K562 (cell line): ENCODE results near the gene CHCHD1. TPM values are rescaled to one million over a fixed set of nuclear protein-coding genes. Genes with fewer than 3 reads are reported as not detected.
A peak's percentile ranks its signal among the peaks of the same experiment; 100 is the strongest.

Experiments
- ATAC-seq: fragments of 200-7000 bp; cut with Tn5 transposase; 3 replicates; pipeline ENCODE4 v1.9.1; 2020; ENCODE audit warnings: moderate library complexity
- BruUV-seq: library from RNA; stranded (reverse); fragments of 400-500 nt; replicated peaks from 2 replicates; lab custom pipeline; 2021; lab: Mats Ljungman, UMichigan
- CTCF ChIA-PET: fragments of 300-600 bp; formaldehyde crosslinking; extraction: SDS; loops from one replicate; lab custom pipeline; 2021; ENCODE audit warnings: low intra/inter-chr PET ratio; lab: Yijun Ruan, JAX
- POLR2A ChIA-PET: fragments of 300-600, 350-650 bp; sonication (Branson Sonifier 250); formaldehyde crosslinking; extraction: SDS; loops from one replicate; lab custom pipeline; 2021; ENCODE audit warnings: antibody characterized with exemption, inconsistent platforms; lab: Yijun Ruan, JAX
- DNase-seq, 4 experiments: peaks; one replicate each; pipeline versions ENCODE4 v3.0.0 to v3.0.0-alpha.2; 2011 to 2018; ENCODE audit warnings: low spot score in 3 of 4, mixed read lengths in 3 of 4; ENCODE audit errors: extremely low read depth in 1 of 4
- FAIRE-seq: peaks from 2 replicates; lab custom pipeline; 2011; peaks lifted over from hg19 to GRCh38; lab: Jason Lieb, UNC
- H2AFZ ChIP-seq: 2 replicates; pipeline ENCODE4 v1.6.0; 2011; ENCODE audit warnings: low read depth, low read length, control low read depth, inconsistent platforms
- H3K27ac ChIP-seq: fragments of 200-600 bp; 3 replicates; pipeline ENCODE4 v1.8.0; 2011; ENCODE audit warnings: low read depth, mild to moderate bottlenecking, control low read depth, inconsistent platforms, low read length, moderate library complexity, mixed read lengths; ENCODE audit errors: extremely low read depth
- H3K27me3 ChIP-seq, 2 experiments: fragments of 300-600 bp in 1 of 2; 2 replicates in 1 of 2; 3 replicates in 1 of 2; pipeline versions ENCODE4 v1.6.0 to v1.8.0; 2011; ENCODE audit warnings: inconsistent platforms in 2 of 2, low read length in 2 of 2, mild to moderate bottlenecking in 1 of 2, mixed read lengths in 1 of 2, moderate library complexity in 1 of 2; ENCODE audit not compliant: control insufficient read depth in 2 of 2, insufficient read depth in 2 of 2
- H3K36me3 ChIP-seq: fragments of 300-600 bp; 3 replicates; pipeline ENCODE4 v1.8.0; 2011; ENCODE audit warnings: mild to moderate bottlenecking, low read length, inconsistent platforms; ENCODE audit not compliant: control insufficient read depth, insufficient read depth
- H3K4me1 ChIP-seq, 2 experiments: fragments of 200-600 bp in 1 of 2; replicated peaks in 1 of 2; 2 replicates in 1 of 2; 3 replicates in 1 of 2; pipeline versions ENCODE4 v1.5.1 to v1.8.0; 2011; ENCODE audit warnings: inconsistent platforms in 2 of 2, low read length in 2 of 2, mild to moderate bottlenecking in 1 of 2, mixed read lengths in 1 of 2, moderate library complexity in 1 of 2; ENCODE audit not compliant: control insufficient read depth in 2 of 2, insufficient read depth in 2 of 2
- H3K4me2 ChIP-seq: 2 replicates; pipeline ENCODE4 v1.6.1; 2011; ENCODE audit warnings: low read length, control low read depth, inconsistent platforms, mixed read lengths; ENCODE audit not compliant: insufficient read depth
- H3K4me3 ChIP-seq: fragments of 200-600 bp; sonication (generic), shearing (Covaris generic); 2 replicates; pipeline ENCODE4 v1.5.1; 2016; ENCODE audit warnings: control low read depth, inconsistent platforms
- H3K79me2 ChIP-seq: fragments of 200-600 bp; 3 replicates; pipeline ENCODE4 v1.8.0; 2011; ENCODE audit warnings: low read length, inconsistent platforms; ENCODE audit not compliant: control insufficient read depth, insufficient read depth
- H3K9ac ChIP-seq, 2 experiments: 2 replicates each; pipeline versions ENCODE4 v1.6.0 to v1.6.1; 2011; ENCODE audit warnings: low read depth in 2 of 2, low read length in 2 of 2, control low read depth in 1 of 2, inconsistent platforms in 1 of 2, mild to moderate bottlenecking in 1 of 2, mixed read lengths in 1 of 2; ENCODE audit not compliant: insufficient read depth in 1 of 2
- H3K9me1 ChIP-seq: one replicate; pipeline ENCODE4 v1.6.0; 2011; ENCODE audit warnings: inconsistent platforms, mild to moderate bottlenecking, low read length, moderate library complexity; ENCODE audit not compliant: control insufficient read depth, insufficient read depth
- H3K9me3 ChIP-seq: replicated peaks from 2 replicates; pipeline ENCODE4 v1.5.1; 2011; ENCODE audit warnings: low read depth, low read length, inconsistent platforms; ENCODE audit not compliant: control insufficient read depth, insufficient read depth
- H4K20me1 ChIP-seq: replicated peaks from 2 replicates; pipeline ENCODE4 v1.6.1; 2011; ENCODE audit warnings: low read length, inconsistent platforms, mixed read lengths; ENCODE audit not compliant: control insufficient read depth, insufficient read depth
- POLR2G ChIP-seq: fragments of 200-400 bp; formaldehyde crosslinking; IDR thresholded peaks from 2 replicates; pipeline ENCODE4 v1.6.1; 2017; ENCODE audit warnings: low read depth, mild to moderate bottlenecking, antibody characterized with exemption, low read length, moderate library complexity
- RBFOX2 ChIP-seq: fragments of 200-400 bp; formaldehyde crosslinking; IDR thresholded peaks from 2 replicates; pipeline ENCODE4 v1.6.1; 2017; ENCODE audit warnings: low read depth, mild to moderate bottlenecking, low read length, moderate library complexity
- SREBF2 ChIP-seq: sonication (generic); formaldehyde crosslinking; IDR thresholded peaks from 2 replicates; pipeline ENCODE4 v1.4.0; 2020; ENCODE audit warnings: mild to moderate bottlenecking, missing genetic modification reagents
- WGBS: fragments of 100-300 bp; shearing (Covaris generic); methylation state at CpG from one replicate; pipeline ENCODE4 v1.1.6; 2016; ENCODE audit warnings: low coverage, mixed read lengths; ENCODE audit not compliant: insufficient coverage; ENCODE audit errors: missing lambda C conversion rate; 5-methylcytosine and 5-hydroxymethylcytosine counted together
- in situ Hi-C: fragments of 300-500 bp; cut with MboI; formaldehyde crosslinking; loops from 4 replicates; pipeline ENCODE4 v1.15.0; 2018; ENCODE audit warnings: inconsistent platforms, mixed read lengths
- intact Hi-C: fragments of 100-400 bp; cut with micrococcal nuclease; formaldehyde crosslinking; loops from 2 replicates; pipeline ENCODE4 v1.14.2; 2022
- polyA plus RNA-seq, 8 experiments: library from polyadenylated mRNA; depleted of rRNA in 4 of 8; stranded (reverse) in 5 of 8; unstranded in 3 of 8; fragments of >200 nt; fragmentation: Nextera tagmentation in 2 of 8; fragmentation: Illumina TruSeq in 1 of 8; extraction: Ambion mirVana in 2 of 8; extraction: Trizol in 1 of 8; gene quantifications; 2 replicates each; pipeline versions ENCODE4 v1.2.1 to v1.2.3, GENCODE V29; 2011 to 2014; ENCODE audit warnings: inconsistent platforms in 1 of 8, missing spikeins in 1 of 8
- total RNA-seq, 7 experiments: library from RNA; depleted of rRNA in 6 of 7; stranded (reverse); fragments of >200 nt in 6 of 7; fragmentation: Illumina TruSeq in 2 of 7; extraction: Trizol in 2 of 7; gene quantifications; 2 replicates each; pipeline versions ENCODE4 v1.2.1 to v1.2.3, GENCODE V29; 2011 to 2021; ENCODE audit warnings: low replicate concordance in 1 of 7
- TF ChIP-seq, protein P1 (sequence below): sonication (generic); formaldehyde crosslinking; IDR thresholded peaks from 2 replicates; pipeline ENCODE4 v1.8.0; 2022; ENCODE audit warnings: missing genetic modification reagents, mild to moderate bottlenecking, moderate library complexity, borderline replicate concordance

The CHCHD1 gene
- total and polyA plus RNA-seq, 9 of the 15 experiments (the other 6 are each of a cell fraction or from before 2014, with no cell fraction given) = 52.9 to 126 (median 83.4) TPM

DNA sequence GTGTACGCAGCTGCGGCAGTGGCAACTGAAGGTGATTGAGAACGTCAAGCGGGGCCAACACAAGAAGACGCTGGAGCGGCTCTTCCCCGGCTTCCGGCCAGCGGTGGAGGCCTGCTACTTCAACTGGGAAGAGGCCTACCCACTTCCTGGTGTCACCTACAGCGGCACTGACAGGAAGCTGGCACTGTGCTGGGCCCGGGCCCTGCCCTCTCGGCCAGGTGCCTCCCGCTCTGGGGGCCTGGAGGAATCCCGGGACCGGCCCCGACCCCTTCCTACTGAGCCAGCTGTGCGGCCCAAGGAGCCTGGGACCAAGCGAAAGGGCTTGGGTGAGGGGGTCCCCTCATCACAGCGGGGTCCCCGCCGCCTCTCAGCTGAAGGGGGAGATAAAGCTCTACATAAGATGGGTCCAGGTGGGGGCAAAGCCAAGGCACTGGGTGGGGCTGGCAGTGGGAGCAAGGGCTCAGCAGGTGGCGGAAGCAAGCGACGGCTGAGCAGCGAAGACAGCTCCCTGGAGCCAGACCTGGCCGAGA is 10.1 kb downstream of the CHCHD1 start:
- in situ Hi-C loops = no loop called here
- ATAC-seq (no peak), FAIRE-seq (no peak), DNase-seq (no peak)
- ChIA-PET POLR2A (interaction anchor here (1.4 kb wide), 1 partner anchor 12 kb away, joined by 4 read pairs; no protein-coding TSS in a partner anchor), CTCF (no interaction called here)
- BruUV-seq = no TSS peak
- H3K79me2 ChIP-seq = peaks cover 3% of the 10 kb centered on the region; the same call in 2 of the 3 replicates
- H3K27me3 ChIP-seq = no peaks in the 10 kb centered on the region
- H3K27ac ChIP-seq = no peak overlapping the region
- no peak overlapping the region for H3K4me3 ChIP-seq
- peaks cover 3% of the 10 kb centered on the region for H3K9me1 ChIP-seq
- no peaks in the 10 kb centered on the region for H3K9me3 ChIP-seq
- no peak overlapping the region for H2AFZ ChIP-seq
- WGBS = 90% methylated on average over 26 of the region's 26 CpGs
- H3K4me2 ChIP-seq = no peak overlapping the region
- H3K36me3 ChIP-seq = peaks cover 75% of the 10 kb centered on the region; the same call in 2 of the 3 replicates
- H3K9ac ChIP-seq = peak overlapping the region in 1 of 2 experiments; percentile 55; a peak in 1 of 4 replicates
- intact Hi-C loops = no loop called here
- TF ChIP-seq SREBF2 (CRISPR knock-in tag) (no peak), POLR2G (peak; percentile 50; the same call in 1 of the 2 replicates), RBFOX2 (peak; percentile 48)
- TF ChIP-seq, protein P1, sequence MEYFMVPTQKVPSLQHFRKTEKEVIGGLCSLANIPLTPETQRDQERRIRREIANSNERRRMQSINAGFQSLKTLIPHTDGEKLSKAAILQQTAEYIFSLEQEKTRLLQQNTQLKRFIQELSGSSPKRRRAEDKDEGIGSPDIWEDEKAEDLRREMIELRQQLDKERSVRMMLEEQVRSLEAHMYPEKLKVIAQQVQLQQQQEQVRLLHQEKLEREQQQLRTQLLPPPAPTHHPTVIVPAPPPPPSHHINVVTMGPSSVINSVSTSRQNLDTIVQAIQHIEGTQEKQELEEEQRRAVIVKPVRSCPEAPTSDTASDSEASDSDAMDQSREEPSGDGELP = 0 out of 2 replicates have a peak, but pooled peaks have one; percentile 16
- peaks cover 0 to 2% of the 10 kb centered on the region in 2 experiments; a peak in 2 of 5 replicates for H3K4me1 ChIP-seq
- no peaks in the 10 kb centered on the region for H4K20me1 ChIP-seq
